ENCODE data around the gene ARHGAP11B.
"Not testable (repeated sequence)": the region's sequence is repeated elsewhere in the genome, so short reads cannot be mapped to it uniquely, and the experiment has no call there.

The ARHGAP11B gene

GRCh38 chr15:30670056-30670455 is 44.1 kb downstream of the ARHGAP11B start:
- no peak overlapping the region for H3K27ac Mint-ChIP-seq (ENCODE audit: low read depth)
- no peaks in the 10 kb centered on the region for H3K4me1 Mint-ChIP-seq
- H3K4me3 Mint-ChIP-seq = no peak overlapping the region
- no peaks in the 10 kb centered on the region for H3K9me3 Mint-ChIP-seq
- ATAC-seq (replicated peaks; ENCODE audit: extremely low read depth, poor library complexity, severe bottlenecking) (no peak), DNase-seq (ENCODE audit: low spot score in 2 of 2) (no peak)
- H3K36me3 Mint-ChIP-seq (ENCODE audit: insufficient read depth) = peaks cover 2% of the 10 kb centered on the region
- no peaks in the 10 kb centered on the region for H3K27me3 Mint-ChIP-seq

- H3K27ac Mint-ChIP-seq (ENCODE audit: low read depth) = no peak overlapping the region
- DNase-seq (ENCODE audit: low spot score in 2 of 2) = no peak
These were observed 45.4 kb downstream of the ARHGAP11B start for GRCh38 chr15:30671309-30671708.

DNA sequence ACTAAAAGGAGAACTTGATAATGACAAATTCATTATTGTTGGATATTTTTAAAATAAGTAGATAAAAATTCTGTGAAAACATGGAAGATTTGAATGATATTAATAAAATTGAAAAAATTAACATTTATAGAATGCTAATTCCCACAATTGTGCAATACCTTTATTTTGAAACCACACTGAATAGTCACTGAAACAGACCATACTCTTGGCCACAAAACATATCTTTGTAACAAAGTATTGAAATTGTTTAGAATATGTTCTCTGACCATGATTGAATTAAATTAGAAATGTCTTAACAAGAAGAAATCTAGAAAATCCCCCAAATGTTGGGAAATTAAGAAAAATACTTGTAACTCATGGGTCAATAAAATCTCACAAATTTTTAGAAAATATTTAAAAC is 49.2 kb downstream of the ARHGAP11B start:
- DNase-seq (ENCODE audit: low spot score in 2 of 2) = no peak
- no peak for ATAC-seq (replicated peaks; ENCODE audit: extremely low read depth, poor library complexity, severe bottlenecking)
- H3K27me3 Mint-ChIP-seq = no peaks in the 10 kb centered on the region
- no peak overlapping the region for H3K4me3 Mint-ChIP-seq
- H3K9me3 Mint-ChIP-seq = no peaks in the 10 kb centered on the region
- H3K4me1 Mint-ChIP-seq = no peaks in the 10 kb centered on the region
- H3K27ac Mint-ChIP-seq (ENCODE audit: low read depth) = no peak overlapping the region
- no peaks in the 10 kb centered on the region for H3K36me3 Mint-ChIP-seq (ENCODE audit: insufficient read depth)

More at GRCh38 chr15:30671309-30671708, 45.4 kb downstream of the ARHGAP11B start:
- peaks cover 2% of the 10 kb centered on the region for H3K36me3 Mint-ChIP-seq (ENCODE audit: insufficient read depth)
- H3K27me3 Mint-ChIP-seq = no peaks in the 10 kb centered on the region
- H3K4me1 Mint-ChIP-seq = no peaks in the 10 kb centered on the region
- H3K4me3 Mint-ChIP-seq = no peak overlapping the region
- ATAC-seq (replicated peaks; ENCODE audit: extremely low read depth, poor library complexity, severe bottlenecking) = no peak
- no peaks in the 10 kb centered on the region for H3K9me3 Mint-ChIP-seq

DNA sequence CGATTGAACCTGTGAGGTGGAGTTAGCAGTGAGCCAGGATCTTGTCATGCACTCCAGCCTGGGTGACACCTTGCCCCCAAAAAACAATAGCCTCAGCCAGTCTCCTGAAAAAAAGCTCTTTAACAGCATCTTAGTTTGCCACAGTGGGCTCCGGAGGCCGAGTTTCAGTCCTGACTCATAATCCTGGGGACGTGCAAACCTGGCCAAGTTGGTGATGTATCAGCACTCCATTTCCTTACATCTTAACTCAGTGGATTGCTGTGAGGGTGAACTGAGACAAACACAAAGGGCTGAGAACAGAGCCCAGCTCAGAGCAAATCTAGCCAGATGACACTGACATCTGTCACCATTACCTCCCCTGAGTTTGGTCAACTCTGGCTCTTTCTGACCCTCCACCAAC is 50.0 kb downstream of the ARHGAP11B start:
- H3K36me3 Mint-ChIP-seq (ENCODE audit: insufficient read depth); H3K4me1 Mint-ChIP-seq; H3K4me3 Mint-ChIP-seq; H3K27ac Mint-ChIP-seq (ENCODE audit: low read depth); H3K9me3 Mint-ChIP-seq; ATAC-seq (replicated peaks; ENCODE audit: extremely low read depth, poor library complexity, severe bottlenecking); H3K27me3 Mint-ChIP-seq; DNase-seq (ENCODE audit: low spot score in 2 of 2): not testable (repeated sequence)

GRCh38 chr15:30680997-30681396 is 55.1 kb downstream of the ARHGAP11B start:
- ATAC-seq (replicated peaks; ENCODE audit: extremely low read depth, poor library complexity, severe bottlenecking); DNase-seq (ENCODE audit: low spot score in 2 of 2); H3K27me3 Mint-ChIP-seq; H3K4me1 Mint-ChIP-seq; H3K27ac Mint-ChIP-seq (ENCODE audit: low read depth); H3K9me3 Mint-ChIP-seq; H3K4me3 Mint-ChIP-seq; H3K36me3 Mint-ChIP-seq (ENCODE audit: insufficient read depth): not testable (repeated sequence)

DNA sequence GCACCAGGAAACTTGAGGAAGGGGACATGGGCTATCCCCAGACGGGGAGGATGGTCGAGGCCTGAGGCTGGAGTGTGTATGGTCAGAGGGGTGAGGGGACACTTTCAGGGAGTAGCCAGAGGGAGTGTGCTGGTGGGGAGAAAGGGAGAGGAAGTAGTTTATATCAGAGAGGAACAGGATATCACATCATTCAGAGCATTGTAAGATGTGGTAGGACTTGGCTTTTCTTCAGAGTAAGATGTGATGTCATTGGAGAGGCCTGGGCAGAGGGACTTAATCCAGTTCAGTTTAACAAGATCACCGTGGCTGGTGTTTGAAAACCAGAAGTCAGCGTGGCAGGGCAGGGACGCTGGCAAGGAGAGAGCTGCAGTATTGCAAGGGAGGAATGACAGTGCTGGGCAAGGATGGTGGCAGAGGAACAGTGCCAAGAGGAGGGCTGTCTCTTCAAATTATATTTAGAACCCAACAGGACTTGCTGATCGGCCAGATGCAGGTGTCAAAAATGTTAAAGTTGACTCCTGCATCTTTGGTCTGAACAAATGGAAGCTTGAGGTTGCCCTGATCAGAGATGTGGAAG is 59.9 kb downstream of the ARHGAP11B start:
- not testable (repeated sequence) for H3K36me3 Mint-ChIP-seq (ENCODE audit: insufficient read depth); ATAC-seq (replicated peaks; ENCODE audit: extremely low read depth, poor library complexity, severe bottlenecking); H3K27me3 Mint-ChIP-seq; H3K9me3 Mint-ChIP-seq; DNase-seq (ENCODE audit: low spot score in 2 of 2); H3K4me1 Mint-ChIP-seq; H3K4me3 Mint-ChIP-seq
- peak overlapping the region; percentile 76 for H3K27ac Mint-ChIP-seq (ENCODE audit: low read depth)

DNA sequence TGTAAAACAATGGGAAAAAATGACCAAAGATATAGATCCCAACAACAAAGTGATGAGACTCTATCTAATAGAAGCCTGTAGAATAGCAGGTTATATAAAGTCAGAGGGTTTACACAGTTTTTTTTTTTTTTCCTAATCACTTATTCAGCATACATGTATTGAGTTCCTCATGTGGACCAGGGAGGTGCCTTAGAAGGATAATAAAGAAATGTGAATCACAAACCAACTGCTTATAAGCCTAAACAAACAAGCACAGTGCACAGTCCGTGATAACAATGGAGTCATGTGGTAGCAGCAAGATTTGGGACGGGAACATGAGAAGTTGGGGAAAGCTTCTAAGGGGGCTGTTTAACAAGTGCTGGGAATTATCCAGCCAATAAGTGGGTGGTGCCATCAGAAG is 60.7 kb downstream of the ARHGAP11B start:
- not testable (repeated sequence) for H3K36me3 Mint-ChIP-seq (ENCODE audit: insufficient read depth); H3K9me3 Mint-ChIP-seq; H3K4me1 Mint-ChIP-seq; H3K27me3 Mint-ChIP-seq; ATAC-seq (replicated peaks; ENCODE audit: extremely low read depth, poor library complexity, severe bottlenecking); DNase-seq (ENCODE audit: low spot score in 2 of 2); H3K27ac Mint-ChIP-seq (ENCODE audit: low read depth); H3K4me3 Mint-ChIP-seq

Data from central memory CD8-positive, alpha-beta T cell (primary cell).